Psoas muscle (tissue), 8 donors: Measurements from ENCODE around the gene HSFX3. TPM values are rescaled to one million over a fixed set of nuclear protein-coding genes. Genes with fewer than 3 reads are reported as not detected.
"Not testable (repeated sequence)": the region's sequence is repeated elsewhere in the genome, so short reads cannot be mapped to it uniquely, and the experiment has no call there.

Experiments used
- ATAC-seq, 4 donors: fragments of 200-7000 bp; cut with Tn5 transposase; one replicate each; pipeline ENCODE4 v1.9.1; 2020; ENCODE audit warnings: moderate library complexity in 3 of 4, mild to moderate bottlenecking in 2 of 4
- DNase-seq, 2 donors: peaks; one replicate each; pipeline ENCODE4 v3.0.0-alpha.2; 2020
- H3K27ac ChIP-seq: fragments of 200-600 bp; one replicate; pipeline ENCODE4 v1.8.0; 2022
- H3K27me3 ChIP-seq, 3 donors: fragments of 200-600 bp in 1 of 3; one replicate each; pipeline versions ENCODE4 v1.6.1 to v1.8.0; 2013 to 2022; ENCODE audit warnings: low read length in 2 of 3, mild to moderate bottlenecking in 2 of 3, moderate library complexity in 1 of 3; ENCODE audit not compliant: insufficient read depth in 3 of 3
- H3K36me3 ChIP-seq, 2 donors: fragments of 200-600 bp in 1 of 2; one replicate each; pipeline versions ENCODE4 v1.6.1 to v1.8.0; 2013 to 2022; ENCODE audit warnings: low read depth in 1 of 2, mild to moderate bottlenecking in 1 of 2, moderate library complexity in 1 of 2; ENCODE audit not compliant: insufficient read depth in 1 of 2
- H3K4me1 ChIP-seq: fragments of 200-600 bp; one replicate; pipeline ENCODE4 v1.8.0; 2022
- H3K4me3 ChIP-seq: fragments of 200-600 bp; one replicate; pipeline ENCODE4 v1.8.0; 2022; ENCODE audit warnings: mild to moderate bottlenecking
- H3K9me3 ChIP-seq: fragments of 200-600 bp; one replicate; pipeline ENCODE4 v1.8.0; 2022
- WGBS, 3 donors: extraction: QIAGEN DNeasy Blood & Tissue Kit; methylation state at CpG; one replicate each; pipeline versions ENCODE4 v1.1.6 to v1.1.7; 2013; 5-methylcytosine and 5-hydroxymethylcytosine counted together
- intact Hi-C, 2 donors: fragments of 100-400 bp; cut with DNase I; formaldehyde crosslinking; loops; one replicate each; pipeline versions ENCODE4 v1.11.0 to v1.14.2; 2022
- long read RNA-seq, 2 donors: library from polyadenylated mRNA; unstranded; transcript quantifications; one replicate each; pipeline ENCODE4 v2.0.0, GENCODE V29; 2021
- polyA plus RNA-seq, 3 donors: library from polyadenylated mRNA; stranded (reverse); fragments of 200-250 nt; gene quantifications; one replicate each; pipeline ENCODE4 v1.2.3, GENCODE V29; 2013
- total RNA-seq, 4 donors: library from RNA; stranded (reverse); fragmentation: NEBNext Ultra II Directional in 2 of 4; extraction: Animal tissue kit (Norgen Biotek cat#: 25700) in 2 of 4; gene quantifications; one replicate each; pipeline versions ENCODE4 v1.2.1 to v1.2.4, GENCODE V29; 2021 to 2023
- donor health status: healthy with polysubstance abuse.
- donor health status: DM: no; HTN: no; CAD: no; lungs with moderate emphysema.
- donor health status: Bipolar disorder and iron deficiency.
- donor health status: healthy.
- donor health status: DM: yes; HTN: yes; CAD: no.
- donor health status: DM: no; HTN: no; CAD: no.
- donor health status: DM: no; HTN: no; CAD: no.
- donor health status: DM: yes; HTN: yes; CAD: no.

HSFX3 gene, protein sequence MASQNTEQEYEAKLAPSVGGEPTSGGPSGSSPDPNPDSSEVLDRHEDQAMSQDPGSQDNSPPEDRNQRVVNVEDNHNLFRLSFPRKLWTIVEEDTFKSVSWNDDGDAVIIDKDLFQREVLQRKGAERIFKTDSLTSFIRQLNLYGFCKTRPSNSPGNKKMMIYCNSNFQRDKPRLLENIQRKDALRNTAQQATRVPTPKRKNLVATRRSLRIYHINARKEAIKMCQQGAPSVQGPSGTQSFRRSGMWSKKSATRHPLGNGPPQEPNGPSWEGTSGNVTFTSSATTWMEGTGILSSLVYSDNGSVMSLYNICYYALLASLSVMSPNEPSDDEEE
- under 1 TPM in 1 of 4 donors, not detected in 3; 0.67 TPM for total RNA-seq
- not detected for polyA plus RNA-seq
- long read RNA-seq, donor 1: 0 reads
- long read RNA-seq, donor 2: 0 reads

- 50 to 83% methylated on average over 1 of the region's 6 CpGs; no CpG with 5 or more reads in 1 of the 3 donors for WGBS, 3 donors
- H3K27ac ChIP-seq, H3K9me3 ChIP-seq, intact Hi-C loops, H3K4me3 ChIP-seq, DNase-seq, ATAC-seq, H3K27me3 ChIP-seq, H3K4me1 ChIP-seq, H3K36me3 ChIP-seq: not testable (repeated sequence)
Measured at GRCh38 chrX:149549701-149550100, at the start of gene HSFX3. TSS of gene HSFX3 (minus strand) at chrX:149549924. CDS start at chrX:149549852, 72 bp downstream.

GRCh38 chrX:149598603-149599002 is 48.9 kb upstream of the HSFX3 start:
- H3K36me3 ChIP-seq, H3K27ac ChIP-seq, H3K9me3 ChIP-seq, intact Hi-C loops, H3K4me3 ChIP-seq, DNase-seq, H3K27me3 ChIP-seq, ATAC-seq, H3K4me1 ChIP-seq: not testable (repeated sequence)
- WGBS, 3 donors: 32 to 35% (median 33%) methylated on average over 2 to 3 of the region's 11 CpGs

GRCh38 chrX:149595943-149596342 is 46.2 kb upstream of the HSFX3 start:
- H3K36me3 ChIP-seq, intact Hi-C loops, ATAC-seq, H3K4me3 ChIP-seq, H3K27ac ChIP-seq, DNase-seq, H3K9me3 ChIP-seq, H3K27me3 ChIP-seq, H3K4me1 ChIP-seq: not testable (repeated sequence)
- no CpG with 5 or more reads among the region's 7 CpGs for WGBS, 3 donors

DNA sequence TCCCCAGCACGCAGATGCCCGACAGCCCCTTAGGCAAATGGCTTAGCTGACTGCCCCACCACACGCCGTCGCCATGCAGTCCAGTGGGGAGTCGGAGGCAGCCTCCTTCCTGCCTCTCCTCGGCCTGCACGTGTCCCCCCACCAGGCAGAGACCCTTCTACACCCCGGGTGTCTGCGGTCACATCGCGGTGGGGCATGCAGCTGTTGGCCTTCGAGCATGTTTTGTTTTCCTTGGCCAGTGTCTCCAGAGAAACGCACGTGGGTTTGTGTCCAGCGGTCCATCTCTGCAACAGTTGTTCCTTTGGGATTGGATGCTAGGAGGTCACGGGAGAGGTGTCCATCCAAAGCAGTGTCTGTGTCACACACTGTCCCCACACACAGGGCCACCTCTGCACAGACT is 45.5 kb upstream of the HSFX3 start, which contains the start of gene HSFX2:
TSS of gene HSFX2 (minus strand) at position 101 of the 400 bp plus-strand sequence. CDS start 614 bp downstream, outside the sequence.
- H3K4me1 ChIP-seq, intact Hi-C loops, H3K4me3 ChIP-seq, DNase-seq, ATAC-seq, H3K9me3 ChIP-seq, H3K36me3 ChIP-seq, H3K27me3 ChIP-seq, H3K27ac ChIP-seq: not testable (repeated sequence)
- WGBS, 3 donors: no CpG with 5 or more reads among the region's 17 CpGs

- H3K9me3 ChIP-seq, ATAC-seq, DNase-seq, H3K36me3 ChIP-seq, H3K27ac ChIP-seq, intact Hi-C loops, H3K27me3 ChIP-seq, H3K4me1 ChIP-seq, H3K4me3 ChIP-seq: not testable (repeated sequence)
- WGBS, 3 donors: no CpG with 5 or more reads among the region's 7 CpGs
Measured at GRCh38 chrX:149590993-149591392, 41.3 kb upstream of the HSFX3 start.

DNA sequence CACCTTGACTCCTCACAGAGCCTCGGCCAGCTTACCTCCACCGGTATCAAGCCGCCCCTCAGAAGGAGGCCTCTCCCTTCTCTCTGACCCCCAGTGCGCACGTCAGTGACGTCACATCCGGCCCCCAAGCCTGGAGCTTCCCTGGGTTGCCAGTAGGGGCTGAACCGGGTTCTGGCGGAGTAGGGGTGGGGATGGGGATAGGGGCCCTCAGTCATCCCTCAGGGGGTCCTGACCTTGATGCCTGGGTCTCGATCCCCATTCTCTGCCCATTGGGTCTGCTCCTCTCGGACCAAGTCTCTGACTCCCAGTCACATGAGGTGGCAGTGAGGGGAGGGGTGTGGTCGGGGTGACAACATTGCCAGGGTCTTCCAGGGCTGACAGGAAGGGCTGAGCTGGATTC is 37.6 kb upstream of the HSFX3 start, which contains the start of gene MAGEA9B:
TSS of gene MAGEA9B (minus strand) at position 101 of the 400 bp plus-strand sequence. CDS start 4,280 bp downstream, outside the sequence.
- no CpG with 5 or more reads among the region's 12 CpGs for WGBS, 3 donors
- H3K36me3 ChIP-seq, DNase-seq, H3K9me3 ChIP-seq, H3K27ac ChIP-seq, intact Hi-C loops, ATAC-seq, H3K4me1 ChIP-seq, H3K4me3 ChIP-seq, H3K27me3 ChIP-seq: not testable (repeated sequence)

DNA sequence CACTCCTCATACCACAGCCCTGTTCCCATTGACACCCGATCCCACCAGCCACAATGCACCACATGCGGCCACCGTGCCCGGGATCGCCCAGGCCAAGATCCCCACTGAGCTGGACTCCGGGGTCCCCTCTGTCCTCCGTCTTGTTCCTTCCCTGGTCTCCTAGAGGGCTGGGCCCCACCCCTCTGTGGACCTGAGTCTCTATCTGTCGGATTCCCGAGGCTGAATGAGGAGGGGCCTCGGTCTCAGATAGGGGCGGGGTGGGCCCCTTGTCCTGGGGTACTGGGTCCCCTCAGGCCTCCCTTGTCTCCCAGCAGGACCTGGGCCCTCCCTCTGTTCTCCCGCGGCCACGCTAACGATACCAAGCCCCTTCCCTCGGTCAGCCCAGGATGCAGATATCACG is 35.9 kb upstream of the HSFX3 start:
- DNase-seq, H3K9me3 ChIP-seq, intact Hi-C loops, H3K4me1 ChIP-seq, ATAC-seq, H3K36me3 ChIP-seq, H3K4me3 ChIP-seq, H3K27me3 ChIP-seq, H3K27ac ChIP-seq: not testable (repeated sequence)
- WGBS, 3 donors: 88 to 91% (median 90%) methylated on average over 2 to 4 of the region's 17 CpGs

GRCh38 chrX:149573456-149573855 is 23.7 kb upstream of the HSFX3 start:
- H3K4me1 ChIP-seq, H3K27ac ChIP-seq, H3K9me3 ChIP-seq, ATAC-seq, intact Hi-C loops, H3K36me3 ChIP-seq, H3K4me3 ChIP-seq, H3K27me3 ChIP-seq, DNase-seq: not testable (repeated sequence)
- no CpG with 5 or more reads among the region's 1 CpG for WGBS, 3 donors
